GM06990 (cell line): ENCODE data around the gene ATP6AP1.

Experiments used
- DNase-seq: peaks from one replicate; pipeline ENCODE4 v3.0.0-alpha.2; 2011; ENCODE audit not compliant: insufficient read length; ENCODE audit errors: extremely low read depth
- H3K27me3 ChIP-seq: replicated peaks from 2 replicates; pipeline ENCODE4 v1.6.0; 2011; ENCODE audit warnings: low read length; ENCODE audit not compliant: control insufficient read depth, insufficient read depth
- H3K36me3 ChIP-seq: 2 replicates; pipeline ENCODE4 v1.5.1; 2011; ENCODE audit warnings: low read length; ENCODE audit not compliant: control insufficient read depth, insufficient read depth
- H3K4me3 ChIP-seq: replicated peaks from 2 replicates; pipeline ENCODE4 v1.5.1; 2011; ENCODE audit warnings: low read depth, mild to moderate bottlenecking, control low read depth, low read length
- CTCF ChIP-seq: IDR thresholded peaks from 2 replicates; pipeline ENCODE4 v1.5.1; 2011; ENCODE audit warnings: low read length, control low read depth, mild to moderate bottlenecking, inconsistent platforms; ENCODE audit not compliant: insufficient read depth, poor library complexity, severe bottlenecking

The ATP6AP1 gene

GRCh38 chrX:154401045-154401799 lies 27.3 kb upstream of the ATP6AP1 start:
- H3K27me3 ChIP-seq = no peaks in the 10 kb centered on the region
- DNase-seq = no peak
- H3K36me3 ChIP-seq = peaks cover 11% of the 10 kb centered on the region
- H3K4me3 ChIP-seq = no peak overlapping the region
- no peak for TF ChIP-seq CTCF

GRCh38 chrX:154401918-154402621 lies 26.4 kb upstream of the ATP6AP1 start:
- Histone ChIP-seq H3K27me3 (no peaks in the 10 kb centered on the region), H3K36me3 (peaks cover 11% of the 10 kb centered on the region), H3K4me3 (no peak overlapping the region)
- DNase-seq = no peak
- TF ChIP-seq CTCF = no peak

- TF ChIP-seq CTCF = no peak
- Histone ChIP-seq H3K36me3 (peaks cover 11% of the 10 kb centered on the region), H3K4me3 (no peak overlapping the region), H3K27me3 (no peaks in the 10 kb centered on the region)
- DNase-seq = no peak
Measured at GRCh38 chrX:154402622-154403127, 25.8 kb upstream of the ATP6AP1 start.

- TF ChIP-seq CTCF = no peak
- H3K36me3 ChIP-seq = peaks cover 11% of the 10 kb centered on the region
- DNase-seq = no peak
- no peak overlapping the region for H3K4me3 ChIP-seq
- H3K27me3 ChIP-seq = no peaks in the 10 kb centered on the region
Measured at GRCh38 chrX:154403192-154403591, 25.3 kb upstream of the ATP6AP1 start.

GRCh38 chrX:154403858-154404257 lies 24.6 kb upstream of the ATP6AP1 start:
- H3K27me3 ChIP-seq = no peaks in the 10 kb centered on the region
- no peak for DNase-seq
- peaks cover 11% of the 10 kb centered on the region for H3K36me3 ChIP-seq
- no peak overlapping the region for H3K4me3 ChIP-seq
- no peak for TF ChIP-seq CTCF
